GM12864 (cell line): ENCODE measurements around the gene CD59.

ENCODE experiments used
- DNase-seq: peaks from one replicate; pipeline ENCODE4 v3.0.0-alpha.2; 2011; ENCODE audit warnings: low read depth
- H3K4me3 ChIP-seq: 2 replicates; pipeline ENCODE4 v1.5.1; 2011; ENCODE audit warnings: mild to moderate bottlenecking, low read depth, low read length, control low read depth
- TF ChIP-seq, protein P1 (sequence below): IDR thresholded peaks from 2 replicates; pipeline ENCODE4 v1.5.1; 2011; ENCODE audit warnings: low read depth, mild to moderate bottlenecking, moderate library complexity, low read length, control low read depth, inconsistent platforms; ENCODE audit errors: missing control alignments

CD59 gene

DNA sequence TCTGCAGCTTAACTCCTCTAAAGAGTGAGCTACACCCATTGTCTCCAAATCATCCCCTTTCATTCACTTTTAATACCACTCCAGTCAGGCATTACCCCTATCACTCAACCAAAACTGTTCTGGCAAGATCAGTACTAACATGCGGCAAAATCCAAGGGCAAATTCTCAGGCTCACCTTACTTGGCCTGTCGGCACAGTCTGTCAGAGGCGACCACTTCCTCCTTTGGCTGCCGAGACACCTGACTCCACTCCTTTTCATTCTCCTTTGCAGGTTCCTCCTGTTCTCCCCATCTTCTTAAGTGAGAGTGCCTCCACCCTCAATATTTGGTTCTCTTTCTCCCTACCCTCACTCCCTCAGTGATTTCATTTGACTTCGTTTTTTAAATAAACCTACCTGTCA is 39.8 kb downstream of the CD59 start:
- no peak overlapping the region for H3K4me3 ChIP-seq
- TF ChIP-seq, protein P1, sequence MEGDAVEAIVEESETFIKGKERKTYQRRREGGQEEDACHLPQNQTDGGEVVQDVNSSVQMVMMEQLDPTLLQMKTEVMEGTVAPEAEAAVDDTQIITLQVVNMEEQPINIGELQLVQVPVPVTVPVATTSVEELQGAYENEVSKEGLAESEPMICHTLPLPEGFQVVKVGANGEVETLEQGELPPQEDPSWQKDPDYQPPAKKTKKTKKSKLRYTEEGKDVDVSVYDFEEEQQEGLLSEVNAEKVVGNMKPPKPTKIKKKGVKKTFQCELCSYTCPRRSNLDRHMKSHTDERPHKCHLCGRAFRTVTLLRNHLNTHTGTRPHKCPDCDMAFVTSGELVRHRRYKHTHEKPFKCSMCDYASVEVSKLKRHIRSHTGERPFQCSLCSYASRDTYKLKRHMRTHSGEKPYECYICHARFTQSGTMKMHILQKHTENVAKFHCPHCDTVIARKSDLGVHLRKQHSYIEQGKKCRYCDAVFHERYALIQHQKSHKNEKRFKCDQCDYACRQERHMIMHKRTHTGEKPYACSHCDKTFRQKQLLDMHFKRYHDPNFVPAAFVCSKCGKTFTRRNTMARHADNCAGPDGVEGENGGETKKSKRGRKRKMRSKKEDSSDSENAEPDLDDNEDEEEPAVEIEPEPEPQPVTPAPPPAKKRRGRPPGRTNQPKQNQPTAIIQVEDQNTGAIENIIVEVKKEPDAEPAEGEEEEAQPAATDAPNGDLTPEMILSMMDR: no peak
- DNase-seq: no peak

DNA sequence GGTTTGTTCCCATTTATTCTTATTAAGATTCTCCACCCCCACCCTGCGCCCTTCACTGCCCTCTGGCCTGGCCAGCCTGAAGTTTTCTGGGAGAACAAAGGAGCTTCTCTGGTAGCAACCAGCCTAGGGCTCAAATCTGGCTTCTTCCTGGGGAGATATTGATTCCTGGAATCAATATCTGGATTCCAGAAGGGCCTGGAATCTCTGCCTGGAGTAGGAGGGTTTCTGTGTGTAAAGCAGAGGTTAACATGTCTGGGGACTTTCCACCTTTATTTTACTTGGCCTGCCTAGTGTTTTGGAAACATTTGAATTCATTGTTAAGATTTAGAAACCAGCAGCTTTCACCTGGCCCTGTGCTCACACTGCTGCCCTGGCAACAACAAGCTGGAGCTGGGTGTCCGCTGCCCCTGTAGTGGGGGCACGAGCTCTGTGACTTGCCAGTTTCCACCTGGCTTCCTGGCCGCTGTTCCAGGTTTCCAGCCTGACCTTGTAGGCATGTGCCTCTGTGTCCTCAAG is 41.1 kb downstream of the CD59 start:
- H3K4me3 ChIP-seq: no peak overlapping the region
- no peak for DNase-seq
- TF ChIP-seq, protein P1: no peak

DNA sequence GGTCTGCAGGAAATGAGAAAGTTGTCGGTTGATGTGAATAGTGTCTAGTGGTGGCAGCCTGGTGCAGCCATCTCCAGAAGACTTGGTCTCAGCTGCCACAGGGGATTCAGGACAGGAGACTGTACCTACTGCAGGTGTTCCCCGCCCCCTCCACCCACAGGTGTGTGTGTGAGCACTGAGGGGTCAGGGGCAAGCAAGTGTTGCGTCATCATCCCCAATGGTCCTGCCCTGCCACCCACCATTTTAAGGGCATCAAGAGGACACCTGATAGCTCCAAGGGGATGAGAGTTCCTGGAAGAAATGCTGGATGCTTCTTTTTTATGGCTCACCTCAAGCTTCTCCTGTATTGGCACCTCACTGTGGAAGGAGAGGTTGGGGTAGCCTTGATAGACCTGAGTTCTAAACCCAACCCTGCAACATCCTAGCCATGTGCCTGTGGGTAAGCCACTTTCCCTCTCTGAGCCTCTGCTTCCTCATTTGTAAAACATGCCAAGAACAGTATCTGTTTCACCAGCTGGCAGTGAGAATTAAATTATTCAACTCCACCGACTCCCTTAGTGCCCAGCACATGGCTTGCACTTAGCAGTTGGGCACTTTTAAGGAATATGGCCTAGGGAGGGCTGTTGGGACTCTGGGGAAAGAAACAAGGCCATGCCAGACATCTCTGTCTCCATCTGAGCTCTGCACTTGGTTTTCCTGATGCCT is 41.7 kb downstream of the CD59 start:
- H3K4me3 ChIP-seq: no peak overlapping the region
- TF ChIP-seq, protein P1: no peak
- DNase-seq: no peak

DNA sequence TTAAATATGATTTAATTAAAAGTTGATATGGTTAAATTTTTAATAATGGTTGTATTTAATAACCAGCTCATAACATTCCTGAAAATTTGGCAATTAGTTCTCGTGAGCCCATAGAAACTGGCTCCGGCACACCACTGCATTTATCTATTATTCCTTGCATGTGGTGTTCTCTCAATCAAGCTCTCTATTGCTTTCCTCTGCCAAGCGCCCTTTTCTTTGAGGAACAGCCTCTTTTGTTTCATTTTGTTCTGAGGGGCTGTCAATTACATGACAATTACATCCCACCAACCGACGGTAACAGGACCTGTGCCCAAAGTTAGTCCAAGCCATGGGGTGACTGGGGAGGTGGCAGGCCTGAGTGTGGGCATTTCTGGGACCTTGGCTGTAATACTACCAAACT is 43.7 kb downstream of the CD59 start:
- DNase-seq: no peak
- H3K4me3 ChIP-seq: no peak overlapping the region
- TF ChIP-seq, protein P1: no peak

DNA sequence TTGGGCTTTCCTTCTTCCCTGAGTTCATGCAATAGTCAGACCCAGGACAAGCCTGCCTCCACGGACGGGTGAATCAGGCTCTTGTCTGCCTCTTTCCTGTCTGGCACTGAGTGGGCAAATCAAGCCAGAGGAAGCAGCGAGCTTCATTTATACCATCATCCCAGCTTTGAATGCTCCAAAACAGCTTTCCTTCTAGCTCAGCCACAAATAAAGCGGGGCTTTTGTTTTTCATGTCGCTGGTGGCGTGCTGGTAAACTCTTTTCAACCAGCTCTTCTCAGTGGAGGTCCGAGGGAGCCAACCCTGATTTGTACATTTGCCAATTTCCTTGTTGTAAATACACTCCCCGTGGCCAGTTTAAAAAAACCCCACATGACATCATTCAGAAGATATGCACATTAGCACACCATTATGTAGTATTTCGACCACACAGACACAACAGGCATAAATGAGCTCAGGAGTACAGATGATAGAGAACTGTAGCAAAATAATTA is 44.2 kb downstream of the CD59 start:
- no peak for DNase-seq
- TF ChIP-seq, protein P1: no peak
- no peak overlapping the region for H3K4me3 ChIP-seq

DNA sequence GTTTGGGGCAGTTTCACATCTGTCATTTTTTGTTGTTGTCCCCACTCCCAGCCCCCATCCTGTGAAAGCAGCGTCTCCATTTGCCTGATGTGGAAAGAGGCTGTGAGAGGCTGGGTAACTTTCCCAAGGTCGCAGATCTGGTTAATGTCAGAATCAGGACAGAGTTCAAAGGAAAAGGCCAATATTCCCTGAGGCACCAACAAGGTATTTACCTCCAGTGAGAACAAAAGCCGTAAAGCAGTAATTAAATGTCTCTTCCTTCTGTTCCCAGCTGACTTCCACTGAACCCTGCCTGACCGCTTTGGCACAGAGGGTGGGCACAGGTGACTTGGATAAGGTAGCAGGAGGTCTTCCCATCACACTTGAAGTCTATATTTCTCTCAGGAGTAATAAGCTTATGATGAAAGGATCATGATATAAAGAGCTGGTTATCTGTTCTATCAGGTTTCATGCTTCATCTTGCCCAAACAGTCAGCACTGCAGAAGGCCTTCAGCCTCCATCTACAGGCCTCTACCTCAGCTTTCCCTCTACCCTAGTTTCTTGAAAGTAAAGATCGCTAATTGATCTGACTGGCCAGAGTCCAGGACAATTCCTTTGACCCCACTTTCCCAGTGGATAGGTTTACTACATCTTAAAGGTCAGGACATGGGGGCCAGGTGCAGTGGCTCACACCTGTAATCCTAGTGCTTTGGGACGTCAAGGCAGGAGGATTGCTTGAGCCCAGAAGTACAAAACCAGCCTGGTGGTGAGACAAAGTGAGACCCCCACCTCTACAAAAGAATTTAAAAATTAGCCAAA is 45.0 kb downstream of the CD59 start:
- no peak overlapping the region for H3K4me3 ChIP-seq
- no peak for DNase-seq
- TF ChIP-seq, protein P1: no peak
